HCT116 (cell line): ENCODE measurements around the gene TMEM132C.

Source experiments
- CEBPB ChIP-seq: IDR thresholded peaks from 2 replicates; pipeline ENCODE4 v1.6.1; 2012; ENCODE audit warnings: low read depth
- EZH2 ChIP-seq: fragments of 200-600 bp; sonication (generic); IDR thresholded peaks from 2 replicates; pipeline ENCODE4 v1.6.1; 2017; ENCODE audit warnings: antibody characterized with exemption, mixed run types
- EZH2phosphoT487 ChIP-seq: fragments of 200-600 bp; IDR thresholded peaks from 2 replicates; pipeline ENCODE4 v1.6.1; 2018; ENCODE audit warnings: antibody characterized with exemption, borderline replicate concordance
- FOSL1 ChIP-seq: IDR thresholded peaks from 2 replicates; pipeline ENCODE4 v1.6.1; 2012; ENCODE audit warnings: low read depth
- POLR2A ChIP-seq: IDR thresholded peaks from 2 replicates; pipeline ENCODE4 v1.7.0; 2011; ENCODE audit warnings: borderline replicate concordance; ENCODE audit not compliant: insufficient read depth, insufficient read length; ENCODE audit errors: extremely low read depth
- POLR2AphosphoS5 ChIP-seq: IDR thresholded peaks from 2 replicates; pipeline ENCODE4 v1.6.1; 2011; ENCODE audit warnings: mild to moderate bottlenecking, low read depth, low read length, moderate library complexity
- SIN3A ChIP-seq: IDR thresholded peaks from 2 replicates; pipeline ENCODE4 v1.6.1; 2012; ENCODE audit warnings: low read depth
- SP1 ChIP-seq: IDR thresholded peaks from 2 replicates; pipeline ENCODE4 v1.6.1; 2012; ENCODE audit warnings: low read depth
- ZNF274 ChIP-seq: fragments of 200-500 bp; sonication (Bioruptor generic); IDR thresholded peaks from 2 replicates; pipeline ENCODE4 v1.6.1; 2014; ENCODE audit warnings: mild to moderate bottlenecking, low read depth, low read length, inconsistent platforms
- TF ChIP-seq, protein P1 (sequence below), 3 experiments: fragments of 200-600 bp in 1 of 3; sonication (generic) in 1 of 3; IDR thresholded peaks in 2 of 3; conservative IDR thresholded peaks in 1 of 3; 2 replicates each; pipeline ENCODE4 v1.5.1; 2012 to 2017; ENCODE audit warnings: low read depth in 2 of 3, low read length in 2 of 3, antibody characterized with exemption in 1 of 3, borderline replicate concordance in 1 of 3, control low read depth in 1 of 3, mild to moderate bottlenecking in 1 of 3, mixed read lengths in 1 of 3, mixed run types in 1 of 3, moderate library complexity in 1 of 3; ENCODE audit not compliant: insufficient read depth in 1 of 3
- TF ChIP-seq, protein P2 (sequence below): IDR thresholded peaks from 2 replicates; pipeline ENCODE4 v1.6.1; 2012
- TF ChIP-seq, protein P3 (sequence below): IDR thresholded peaks from 2 replicates; pipeline ENCODE4 v1.6.1; 2012

DNA sequence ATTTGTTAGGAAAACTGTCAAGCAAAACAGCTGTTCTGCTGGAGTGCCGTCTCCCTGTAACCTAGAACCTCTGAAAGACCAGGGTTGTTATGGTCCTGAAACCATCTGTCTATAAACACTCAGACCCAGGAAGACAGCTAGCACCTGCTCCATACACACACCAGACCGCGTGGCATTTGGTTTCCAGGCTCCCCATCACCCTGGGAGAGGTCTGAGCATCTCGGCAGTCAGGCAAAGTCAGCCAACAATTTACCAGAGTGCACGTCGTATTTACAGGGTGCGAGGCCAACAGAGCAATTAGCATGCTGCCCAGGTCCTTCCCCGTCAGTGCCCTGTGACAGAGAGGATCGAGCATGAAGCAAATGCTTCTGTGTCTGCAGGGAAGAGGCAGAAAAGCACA, 284.3 kb downstream of the TMEM132C start:
- no peak for TF ChIP-seq EZH2
- TF ChIP-seq, protein P1, sequence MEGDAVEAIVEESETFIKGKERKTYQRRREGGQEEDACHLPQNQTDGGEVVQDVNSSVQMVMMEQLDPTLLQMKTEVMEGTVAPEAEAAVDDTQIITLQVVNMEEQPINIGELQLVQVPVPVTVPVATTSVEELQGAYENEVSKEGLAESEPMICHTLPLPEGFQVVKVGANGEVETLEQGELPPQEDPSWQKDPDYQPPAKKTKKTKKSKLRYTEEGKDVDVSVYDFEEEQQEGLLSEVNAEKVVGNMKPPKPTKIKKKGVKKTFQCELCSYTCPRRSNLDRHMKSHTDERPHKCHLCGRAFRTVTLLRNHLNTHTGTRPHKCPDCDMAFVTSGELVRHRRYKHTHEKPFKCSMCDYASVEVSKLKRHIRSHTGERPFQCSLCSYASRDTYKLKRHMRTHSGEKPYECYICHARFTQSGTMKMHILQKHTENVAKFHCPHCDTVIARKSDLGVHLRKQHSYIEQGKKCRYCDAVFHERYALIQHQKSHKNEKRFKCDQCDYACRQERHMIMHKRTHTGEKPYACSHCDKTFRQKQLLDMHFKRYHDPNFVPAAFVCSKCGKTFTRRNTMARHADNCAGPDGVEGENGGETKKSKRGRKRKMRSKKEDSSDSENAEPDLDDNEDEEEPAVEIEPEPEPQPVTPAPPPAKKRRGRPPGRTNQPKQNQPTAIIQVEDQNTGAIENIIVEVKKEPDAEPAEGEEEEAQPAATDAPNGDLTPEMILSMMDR (IDR thresholded peaks at IDR 0.05 in 2 of 3, conservative IDR thresholded peaks at IDR 0.05 in 1 of 3; ENCODE audit: borderline replicate concordance in 1 of 3, insufficient read depth in 1 of 3, low read depth in 2 of 3, low read length in 2 of 3) = no peak
- no peak for TF ChIP-seq POLR2AphosphoS5
- TF ChIP-seq EZH2phosphoT487 = no peak
- TF ChIP-seq ZNF274 = no peak
- TF ChIP-seq, protein P2, sequence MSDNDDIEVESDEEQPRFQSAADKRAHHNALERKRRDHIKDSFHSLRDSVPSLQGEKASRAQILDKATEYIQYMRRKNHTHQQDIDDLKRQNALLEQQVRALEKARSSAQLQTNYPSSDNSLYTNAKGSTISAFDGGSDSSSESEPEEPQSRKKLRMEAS = no peak
- no peak for TF ChIP-seq SIN3A
- TF ChIP-seq FOSL1 = no peak
- no peak for TF ChIP-seq POLR2A
- TF ChIP-seq, protein P3, sequence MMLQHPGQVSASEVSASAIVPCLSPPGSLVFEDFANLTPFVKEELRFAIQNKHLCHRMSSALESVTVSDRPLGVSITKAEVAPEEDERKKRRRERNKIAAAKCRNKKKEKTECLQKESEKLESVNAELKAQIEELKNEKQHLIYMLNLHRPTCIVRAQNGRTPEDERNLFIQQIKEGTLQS = no peak
- no peak for TF ChIP-seq SP1
- TF ChIP-seq CEBPB = no peak
